Thyroid gland (tissue), 4 donors: Measurements from ENCODE around the gene PREB. TPM values are rescaled to one million over a fixed set of nuclear protein-coding genes. Genes with fewer than 3 reads are reported as not detected.

ENCODE experiments used
- DNase-seq, 2 donors: peaks; one replicate each; pipeline ENCODE4 v3.0.0-alpha.2; 2019
- H3K27ac ChIP-seq, 3 donors: fragments of 200-600 bp; sonication (generic); 1 replicate in 2 of 3; 2 replicates in 1 of 3; pipeline ENCODE4 v1.5.1; 2016 to 2019; ENCODE audit warnings: mild to moderate bottlenecking in 1 of 3, moderate library complexity in 1 of 3
- H3K27me3 ChIP-seq: fragments of 200-600 bp; sonication (generic); one replicate; pipeline ENCODE4 v1.5.1; 2019
- H3K36me3 ChIP-seq, 2 donors: fragments of 200-600 bp; sonication (generic); one replicate each; pipeline ENCODE4 v1.5.1; 2016 to 2019
- H3K4me1 ChIP-seq, 2 donors: fragments of 200-600 bp; sonication (generic); one replicate each; pipeline ENCODE4 v1.5.1; 2017 to 2019
- H3K4me3 ChIP-seq, 3 donors: fragments of 200-600 bp; sonication (generic); replicated peaks in 1 of 3; 1 replicate in 2 of 3; 2 replicates in 1 of 3; pipeline ENCODE4 v1.5.1; 2016; ENCODE audit warnings: mild to moderate bottlenecking in 1 of 3
- H3K9me3 ChIP-seq: fragments of 200-600 bp; sonication (generic); one replicate; pipeline ENCODE4 v1.5.1; 2017
- CTCF ChIP-seq, 6 experiments: fragments of 200-600 bp in 3 of 6; fragments of 450-650 bp in 3 of 6; sonication (generic) in 3 of 6; IDR thresholded peaks; one replicate each; pipeline ENCODE4 v1.5.1; 2016 to 2019; ENCODE audit warnings: antibody characterized with exemption in 6 of 6, mild to moderate bottlenecking in 2 of 6, inconsistent platforms in 1 of 6, moderate library complexity in 1 of 6
- POLR2A ChIP-seq, 2 donors: fragments of 450-650 bp; IDR thresholded peaks; one replicate each; pipeline ENCODE4 v1.6.1; 2017; ENCODE audit warnings: antibody characterized with exemption in 2 of 2, mild to moderate bottlenecking in 2 of 2, moderate library complexity in 1 of 2
- WGBS, 2 donors: methylation state at CpG; one replicate each; pipeline ENCODE4 v1.1.5; 2017; 5-methylcytosine and 5-hydroxymethylcytosine counted together
- intact Hi-C: fragments of 100-400 bp; cut with DNase I; formaldehyde crosslinking; loops from one replicate; pipeline ENCODE4 v1.15.1; 2023
- total RNA-seq, 4 donors: library from RNA; depleted of rRNA; stranded (reverse); fragments of >200 nt; gene quantifications; one replicate each; pipeline ENCODE4 v1.2.3, GENCODE V29; 2016

PREB gene
- total RNA-seq, 4 donors from 2014 or later: 52.4 to 84.0 (median 55.2) TPM

- peak overlapping the region in 2 of 3 donors; percentile 37 to 68 for H3K4me3 ChIP-seq
- no peaks in the 10 kb centered on the region for H3K36me3 ChIP-seq
- no peak for DNase-seq
- 59% methylated on average over 9 to 10 of the region's 10 CpGs for WGBS, 2 donors
- TF ChIP-seq POLR2A (IDR thresholded peaks at IDR 0.05) (no peak), CTCF (IDR thresholded peaks at IDR 0.05) (peak in 1 of 6 experiments; percentile 10)
- H3K9me3 ChIP-seq: no peaks in the 10 kb centered on the region
- no peaks in the 10 kb centered on the region for H3K27me3 ChIP-seq
- H3K4me1 ChIP-seq: peaks cover 24 to 30% of the 10 kb centered on the region in 2 donors
- H3K27ac ChIP-seq: peak overlapping the region in 1 of 3 donors; percentile 89
- intact Hi-C loops: loop anchor here (5.0 kb wide), 1 partner anchor 123 kb away; no protein-coding TSS in a partner anchor
These were observed 49.3 kb downstream of the PREB start for GRCh38 chr2:27085062-27085672.

- Histone ChIP-seq H3K27ac (no peak overlapping the region), H3K9me3 (no peaks in the 10 kb centered on the region), H3K27me3 (no peaks in the 10 kb centered on the region), H3K4me3 (no peak overlapping the region), H3K4me1 (peaks cover 24 to 30% of the 10 kb centered on the region in 2 donors), H3K36me3 (no peaks in the 10 kb centered on the region)
- intact Hi-C loops: loop anchor here (5.0 kb wide), 1 partner anchor 122 kb away; no protein-coding TSS in a partner anchor
- DNase-seq: no peak
- 69 to 95% methylated on average over 5 of the region's 6 CpGs for WGBS, 2 donors
- TF ChIP-seq CTCF (IDR thresholded peaks at IDR 0.05): no peak
- no peak for TF ChIP-seq POLR2A (IDR thresholded peaks at IDR 0.05)
These were observed 50.0 kb downstream of the PREB start for GRCh38 chr2:27084297-27085061.

- Histone ChIP-seq H3K9me3 (no peaks in the 10 kb centered on the region), H3K36me3 (no peaks in the 10 kb centered on the region), H3K4me1 (peaks cover 24 to 30% of the 10 kb centered on the region in 2 donors), H3K27me3 (no peaks in the 10 kb centered on the region), H3K4me3 (no peak overlapping the region), H3K27ac (no peak overlapping the region)
- 89 to 93% methylated on average over 11 to 20 of the region's 20 CpGs for WGBS, 2 donors
- intact Hi-C loops: no loop called here
- no peak for DNase-seq
- TF ChIP-seq CTCF (IDR thresholded peaks at IDR 0.05) (no peak), POLR2A (IDR thresholded peaks at IDR 0.05) (no peak)
These were observed 50.8 kb downstream of the PREB start for GRCh38 chr2:27083410-27084296.

- Histone ChIP-seq H3K4me3 (no peak overlapping the region), H3K27me3 (no peaks in the 10 kb centered on the region), H3K9me3 (no peaks in the 10 kb centered on the region), H3K27ac (no peak overlapping the region), H3K4me1 (peaks cover 24 to 30% of the 10 kb centered on the region in 2 donors), H3K36me3 (no peaks in the 10 kb centered on the region)
- TF ChIP-seq POLR2A (IDR thresholded peaks at IDR 0.05): no peak
- no peak for TF ChIP-seq CTCF (IDR thresholded peaks at IDR 0.05)
- intact Hi-C loops: no loop called here
- no peak for DNase-seq
- WGBS, 2 donors: 87 to 89% methylated on average over 12 to 13 of the region's 27 CpGs
These were observed 51.5 kb downstream of the PREB start for GRCh38 chr2:27082773-27083409.
